GM18499 (cell line): ENCODE data around the gene SLC33A1.
"Not testable (repeated sequence)": the region's sequence is repeated elsewhere in the genome, so short reads cannot be mapped to it uniquely, and the experiment has no call there.

ENCODE experiments used
- ATAC-seq: cut with Tn5 transposase; IDR thresholded peaks from one replicate; pipeline ENCODE4 v1.9.1; 2021; ENCODE audit warnings: moderate number of reproducible peaks; ENCODE audit not compliant: insufficient read depth, unreplicated experiment

SLC33A1 gene

DNA sequence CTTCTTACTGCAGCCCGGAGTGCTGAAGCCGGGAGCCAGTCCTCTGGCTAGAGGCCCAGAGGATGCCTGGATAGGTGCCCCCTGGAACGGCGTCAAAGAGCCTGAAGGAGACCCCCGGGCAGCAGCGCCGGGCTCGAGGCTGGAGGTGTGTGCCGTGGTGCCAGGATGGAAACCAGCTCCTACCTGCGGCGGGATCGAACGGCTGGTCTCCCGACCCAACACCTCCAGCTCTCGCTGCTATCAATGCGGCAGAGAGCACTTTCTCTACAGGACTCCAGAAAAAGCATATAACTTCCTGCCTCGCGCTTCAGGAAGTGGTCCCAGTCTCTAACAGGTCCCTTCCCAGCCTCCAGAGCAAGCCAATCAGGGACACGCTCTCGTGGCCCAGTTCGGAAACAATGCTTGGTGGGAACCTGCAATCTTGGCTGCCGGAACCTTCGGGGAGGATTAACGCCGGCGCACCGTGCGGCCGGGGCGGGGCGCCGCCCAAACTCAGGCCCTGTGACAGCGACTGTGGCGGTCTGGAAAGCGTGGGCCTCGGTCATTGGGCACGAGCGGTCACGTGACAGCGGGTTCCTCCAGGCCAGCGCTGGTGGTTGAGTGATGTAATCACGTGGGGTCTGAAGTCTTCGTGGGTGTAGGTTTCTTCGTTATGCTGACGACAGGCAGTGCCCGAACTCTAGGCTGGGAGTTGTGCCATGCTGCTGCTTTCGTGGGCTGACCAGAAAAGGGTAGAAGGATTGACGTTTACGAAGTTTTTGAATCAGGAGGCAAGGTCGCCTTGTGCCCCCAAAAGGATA, at the start of gene SLC33A1:
TSS of gene SLC33A1 (minus strand) at position 287 of the 800 bp plus-strand sequence. CDS start 430 bp downstream, outside the sequence.
- peak; percentile 91 for ATAC-seq

GRCh38 chr3:155895379-155895900, 41.2 kb upstream of the SLC33A1 start:
- ATAC-seq = no peak

DNA sequence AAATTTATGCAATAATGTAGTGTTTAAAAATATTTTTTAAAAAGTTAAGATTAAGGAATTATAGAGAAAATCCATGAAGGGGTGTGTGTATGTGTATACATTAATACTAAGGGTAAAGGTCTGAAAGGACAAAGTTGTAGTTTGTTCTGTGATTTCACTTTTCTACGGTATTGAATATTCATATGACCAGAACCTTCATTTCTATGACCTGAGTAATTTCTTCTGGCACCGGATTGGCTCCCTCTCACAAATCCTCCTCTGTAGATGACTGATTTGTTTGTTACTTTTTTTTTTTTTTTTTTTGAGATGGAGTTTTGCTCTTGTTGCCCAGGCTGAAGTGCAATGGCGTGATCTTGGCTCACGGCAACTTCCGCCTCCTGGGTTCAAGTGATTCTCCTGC, 37.1 kb upstream of the SLC33A1 start:
- ATAC-seq = no peak

DNA sequence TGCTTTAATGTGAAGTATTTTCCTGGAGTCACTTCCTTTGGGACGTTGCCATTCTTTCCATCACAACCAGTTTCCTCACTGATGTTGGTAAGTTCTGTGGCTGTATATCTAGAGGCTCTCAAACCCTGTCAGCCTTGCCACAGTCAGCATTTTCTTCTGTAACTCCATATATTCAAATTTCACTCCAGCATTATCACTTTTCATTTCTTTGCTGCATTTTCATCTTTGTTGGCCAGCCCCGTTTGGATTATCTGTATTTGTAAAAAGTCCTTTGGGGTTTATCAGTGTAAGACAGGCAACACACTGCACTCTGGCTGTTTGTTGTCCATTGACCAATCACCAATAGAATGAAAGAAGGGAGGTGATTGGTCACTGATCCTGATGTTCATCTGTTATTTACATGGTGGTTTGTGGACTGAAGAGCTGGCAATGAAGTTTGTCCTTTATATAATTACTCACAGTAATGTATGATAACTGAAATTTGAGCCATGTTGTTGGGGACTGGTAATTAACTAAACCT, 36.5 kb upstream of the SLC33A1 start:
- ATAC-seq = no peak

DNA sequence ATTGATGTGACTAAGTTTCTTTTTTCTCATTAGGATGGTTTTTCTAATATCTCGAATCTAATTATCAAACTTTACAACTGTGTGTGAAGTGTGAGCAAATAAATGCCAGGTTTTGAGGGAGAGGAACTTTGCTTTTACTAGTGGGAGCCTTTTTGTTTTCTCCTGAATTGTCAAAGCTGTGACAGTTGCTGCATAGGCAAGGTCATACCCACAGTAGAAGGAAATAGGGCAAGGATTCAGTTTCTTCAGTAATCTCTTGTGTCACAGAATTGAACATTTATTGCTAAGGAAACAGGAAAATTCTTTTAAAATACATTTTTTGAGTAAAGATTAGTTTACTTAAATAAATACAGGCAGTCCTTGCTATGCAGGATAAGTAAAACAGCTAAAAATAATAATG, 35.7 kb upstream of the SLC33A1 start:
- ATAC-seq = no peak

DNA sequence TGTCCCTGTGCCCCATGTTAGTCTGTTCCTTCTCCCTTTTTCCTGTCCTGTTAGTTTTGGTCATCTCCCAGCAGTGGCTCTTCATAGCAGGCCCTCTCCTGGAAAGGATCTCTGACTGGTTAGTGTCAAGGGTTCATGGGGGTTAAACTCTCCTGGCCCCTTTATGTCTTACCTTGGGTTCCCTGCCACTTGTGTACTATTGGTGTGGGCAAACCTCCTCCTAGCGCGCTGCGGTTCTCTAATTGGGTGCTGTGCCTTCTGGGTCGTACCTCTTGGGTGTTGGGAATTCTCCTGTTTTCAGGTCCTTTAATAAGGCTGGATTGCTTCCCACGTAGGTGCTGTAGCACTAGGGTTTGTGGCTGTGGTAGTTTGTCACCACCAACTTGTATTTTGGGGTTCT, 35.0 kb upstream of the SLC33A1 start:
- ATAC-seq = no peak

DNA sequence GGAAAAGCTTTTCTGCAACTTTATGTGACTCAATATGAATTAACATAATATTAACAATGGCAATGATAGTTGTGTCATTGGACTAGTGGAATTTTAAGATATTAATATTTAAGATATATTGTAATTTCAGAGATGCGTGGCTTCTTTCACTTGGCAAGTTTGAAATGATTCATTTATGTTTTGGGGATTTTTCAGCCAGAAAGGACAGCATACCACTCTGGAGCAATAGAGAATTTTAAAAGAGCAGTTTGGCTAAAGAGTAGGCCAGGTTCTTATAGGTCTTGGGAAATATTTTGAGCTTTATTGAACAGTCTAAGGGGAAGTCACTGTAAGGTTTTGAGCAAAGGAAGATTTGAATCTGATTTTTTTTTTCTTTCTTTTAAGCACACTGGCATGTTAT, 32.7 kb upstream of the SLC33A1 start:
- no peak for ATAC-seq

- ATAC-seq = not testable (repeated sequence)
These were observed 32.1 kb upstream of the SLC33A1 start for GRCh38 chr3:155886348-155886747.

DNA sequence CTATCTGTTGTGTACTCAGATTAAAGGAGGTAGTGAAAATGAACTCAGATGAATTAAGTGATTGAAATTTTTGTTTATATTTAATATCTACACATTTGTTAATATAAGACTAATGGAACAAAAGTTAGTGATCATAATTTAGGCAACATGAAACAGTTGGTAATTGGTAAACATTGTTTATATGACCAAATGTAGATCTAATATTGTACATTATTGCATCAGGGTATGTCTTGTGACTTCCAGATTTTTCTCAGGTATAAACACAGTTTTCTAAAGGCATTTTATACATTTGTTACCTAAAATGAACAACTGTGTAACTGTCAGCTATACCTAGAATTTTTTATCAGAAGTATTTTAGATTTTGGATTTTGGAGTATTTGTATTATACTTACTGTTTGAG, 31.1 kb upstream of the SLC33A1 start:
- no peak for ATAC-seq

DNA sequence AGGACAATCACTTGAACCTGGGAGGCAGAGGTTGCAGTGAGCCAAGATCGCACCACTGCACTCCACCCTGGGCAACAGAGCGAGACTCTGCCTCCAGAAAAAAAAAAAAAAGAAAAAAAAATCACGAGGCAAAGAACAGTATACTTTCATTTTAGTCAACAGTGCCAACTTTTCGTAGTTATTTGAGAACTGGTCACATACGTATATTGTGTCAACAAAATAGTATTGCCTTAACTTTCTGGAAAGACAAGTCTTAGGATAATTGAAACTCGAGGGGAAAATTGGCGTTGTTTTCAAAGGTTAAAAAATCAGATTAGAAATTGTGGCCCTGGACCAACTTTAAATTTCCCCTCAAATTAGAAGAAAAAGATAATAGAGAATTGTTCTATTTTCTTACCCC, 30.1 kb upstream of the SLC33A1 start:
- no peak for ATAC-seq

GRCh38 chr3:155880286-155880685, 26.1 kb upstream of the SLC33A1 start:
- no peak for ATAC-seq

DNA sequence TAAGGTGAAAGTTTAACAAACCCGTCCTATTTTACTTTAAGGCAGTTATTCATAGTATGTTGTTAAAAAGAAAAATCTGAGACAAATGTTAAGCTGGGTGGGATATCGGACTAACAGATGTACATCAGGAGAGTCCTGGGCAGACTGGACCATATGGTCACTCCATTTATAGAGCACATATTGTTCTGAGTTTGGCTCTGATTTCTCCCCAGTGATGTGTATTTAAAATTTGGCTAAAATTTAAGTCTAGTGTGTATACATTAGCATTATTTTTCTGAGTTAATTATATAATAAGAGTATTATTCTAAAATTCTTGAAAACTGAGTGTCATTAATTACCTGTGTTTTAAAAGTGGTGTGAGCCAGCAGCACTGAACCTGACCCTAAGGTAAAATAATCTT, 22.3 kb upstream of the SLC33A1 start:
- ATAC-seq = no peak

DNA sequence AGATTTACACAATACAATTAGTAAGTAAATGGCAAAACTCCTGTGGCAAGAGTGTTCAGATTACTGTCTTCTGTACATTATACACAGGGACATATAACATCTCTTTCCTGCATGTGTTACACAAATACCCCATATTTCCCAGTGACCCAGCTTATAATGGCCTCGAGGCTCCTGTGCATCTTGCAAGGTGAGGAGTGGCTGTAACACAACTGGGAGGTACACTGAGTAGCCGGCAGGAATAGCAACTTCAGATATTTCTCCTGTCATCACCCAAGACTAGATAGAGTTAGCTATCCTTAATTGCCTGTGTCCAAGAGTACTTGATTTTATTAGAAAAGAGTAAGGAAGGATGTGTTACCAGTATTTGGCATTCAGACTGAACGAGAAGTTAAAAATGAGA, 21.8 kb upstream of the SLC33A1 start:
- no peak for ATAC-seq

- ATAC-seq = no peak
These were observed 18.8 kb upstream of the SLC33A1 start for GRCh38 chr3:155872904-155873646.

DNA sequence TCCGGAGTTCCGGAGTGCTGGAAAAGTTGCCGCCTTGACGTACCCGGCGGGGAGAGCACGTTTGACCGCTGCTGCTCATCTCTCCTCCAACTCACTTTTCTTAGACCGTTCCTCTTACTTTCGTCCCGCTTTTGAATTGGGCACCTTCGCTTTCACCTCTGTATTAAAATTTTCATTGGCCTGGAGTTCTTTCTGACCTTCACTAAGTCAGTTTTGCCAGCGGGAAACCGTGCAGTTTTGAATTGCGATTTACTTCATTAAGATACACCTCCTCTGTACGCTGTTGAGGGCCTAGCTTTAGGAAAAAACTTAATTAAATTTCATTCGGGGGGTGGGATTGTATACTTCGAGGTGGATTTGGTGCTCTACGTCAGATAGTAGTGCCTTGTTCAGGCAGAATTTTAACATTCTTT, 17.5 kb upstream of the SLC33A1 start:
- ATAC-seq = peak; percentile 1

- peak; percentile 8 for ATAC-seq
These were observed 16.9 kb upstream of the SLC33A1 start for GRCh38 chr3:155870945-155871745.

DNA sequence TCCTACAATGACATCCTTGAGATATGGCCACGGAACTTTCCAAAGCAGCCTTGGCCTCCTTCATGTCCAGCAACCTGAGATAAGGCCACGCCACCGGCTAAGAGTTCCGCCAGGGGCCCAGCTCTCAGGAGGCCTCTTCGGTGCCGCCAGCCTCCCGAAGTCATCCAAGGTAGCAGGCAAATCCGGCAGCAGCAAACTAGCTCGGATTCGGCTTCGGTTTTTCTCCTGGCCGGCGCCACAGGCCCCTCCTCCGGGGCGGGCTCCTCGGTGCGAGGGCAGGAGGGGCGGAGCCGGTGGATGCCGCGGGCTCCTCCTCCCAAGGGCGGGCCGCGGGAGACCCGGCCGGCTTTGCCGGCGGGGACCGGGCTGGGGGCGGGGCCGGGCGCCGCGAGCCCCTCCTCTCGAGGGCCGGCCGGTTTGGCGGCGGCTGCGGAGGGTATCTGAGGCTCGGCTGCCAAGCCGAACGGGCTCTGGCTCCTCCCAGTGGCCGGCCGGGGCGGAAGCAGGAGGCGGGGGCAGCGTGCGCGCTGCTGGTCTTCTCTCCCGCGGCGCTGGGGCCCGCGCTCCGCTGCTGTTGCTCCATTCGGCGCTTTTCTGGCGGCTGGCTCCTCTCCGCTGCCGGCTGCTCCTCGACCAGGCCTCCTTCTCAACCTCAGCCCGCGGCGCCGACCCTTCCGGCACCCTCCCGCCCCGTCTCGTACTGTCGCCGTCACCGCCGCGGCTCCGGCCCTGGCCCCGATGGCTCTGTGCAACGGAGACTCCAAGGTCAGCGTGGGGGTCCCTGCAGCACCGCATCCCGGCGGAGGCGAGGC, 16.1 kb upstream of the SLC33A1 start, which contains the start of gene GMPS:
TSS of gene GMPS (plus strand) at position 518 of the 812 bp plus-strand sequence. CDS start at position 739, 221 bp downstream.
- ATAC-seq = peak; percentile 73

DNA sequence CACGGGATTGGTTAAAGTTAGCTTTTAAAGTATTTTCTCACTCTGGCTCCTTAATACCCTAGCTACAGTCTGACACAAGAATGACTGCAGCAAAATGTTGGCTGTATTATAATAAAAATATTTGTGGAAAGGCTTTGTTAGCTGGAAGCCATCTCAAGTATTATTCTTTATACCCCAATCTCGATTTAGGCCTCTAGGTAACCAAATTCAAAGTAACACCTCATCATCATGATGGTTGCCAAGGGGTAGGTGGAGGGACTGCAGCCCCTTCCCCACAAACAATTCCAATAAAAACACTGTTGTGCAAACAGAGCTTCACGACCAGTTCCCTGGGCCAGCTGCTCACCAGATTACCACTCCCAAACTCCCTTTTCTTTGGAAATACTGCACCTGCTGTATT, 15.5 kb upstream of the SLC33A1 start:
- ATAC-seq = no peak

DNA sequence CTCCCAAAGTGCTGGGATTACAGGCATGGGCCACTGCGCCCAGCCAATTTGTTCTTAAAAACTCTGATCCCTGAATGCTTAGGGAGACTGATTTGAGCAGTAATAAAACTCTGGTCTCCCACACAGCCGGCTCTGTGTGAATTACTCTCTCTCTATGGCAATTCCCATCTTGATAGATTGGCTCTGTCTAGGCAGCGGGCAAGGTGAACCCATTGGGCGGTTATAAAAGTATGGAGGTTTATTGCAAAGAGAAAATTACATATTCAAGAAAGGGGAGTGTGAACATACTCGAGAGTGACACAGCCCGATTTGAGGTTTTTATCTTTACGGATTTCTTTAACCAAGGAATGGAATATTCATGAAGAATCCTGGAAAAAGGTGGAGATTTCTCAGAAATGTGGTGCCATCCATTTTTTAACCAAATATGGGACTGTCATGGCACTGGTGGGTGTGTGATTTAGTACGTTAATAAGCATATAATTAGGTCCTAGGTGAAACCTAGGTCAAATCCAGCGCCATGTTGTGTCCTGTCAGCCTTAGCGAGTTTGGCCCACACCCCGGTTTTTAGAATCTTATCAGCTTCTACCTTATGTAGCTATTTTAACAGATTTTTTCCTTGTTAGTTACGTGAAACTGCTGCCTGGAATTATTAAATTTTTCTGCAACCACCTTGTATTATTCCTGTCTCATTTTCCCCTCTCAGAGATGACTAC, 9.0 kb upstream of the SLC33A1 start:
- no peak for ATAC-seq
